GM21381 (cell line): ENCODE measurements around the gene NIT1.

Experiments used
- ATAC-seq: cut with Tn5 transposase; IDR thresholded peaks from one replicate; pipeline ENCODE4 v1.9.1; 2021; ENCODE audit warnings: mild to moderate bottlenecking, moderate library complexity; ENCODE audit not compliant: unreplicated experiment

NIT1 gene, protein sequence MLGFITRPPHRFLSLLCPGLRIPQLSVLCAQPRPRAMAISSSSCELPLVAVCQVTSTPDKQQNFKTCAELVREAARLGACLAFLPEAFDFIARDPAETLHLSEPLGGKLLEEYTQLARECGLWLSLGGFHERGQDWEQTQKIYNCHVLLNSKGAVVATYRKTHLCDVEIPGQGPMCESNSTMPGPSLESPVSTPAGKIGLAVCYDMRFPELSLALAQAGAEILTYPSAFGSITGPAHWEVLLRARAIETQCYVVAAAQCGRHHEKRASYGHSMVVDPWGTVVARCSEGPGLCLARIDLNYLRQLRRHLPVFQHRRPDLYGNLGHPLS

DNA sequence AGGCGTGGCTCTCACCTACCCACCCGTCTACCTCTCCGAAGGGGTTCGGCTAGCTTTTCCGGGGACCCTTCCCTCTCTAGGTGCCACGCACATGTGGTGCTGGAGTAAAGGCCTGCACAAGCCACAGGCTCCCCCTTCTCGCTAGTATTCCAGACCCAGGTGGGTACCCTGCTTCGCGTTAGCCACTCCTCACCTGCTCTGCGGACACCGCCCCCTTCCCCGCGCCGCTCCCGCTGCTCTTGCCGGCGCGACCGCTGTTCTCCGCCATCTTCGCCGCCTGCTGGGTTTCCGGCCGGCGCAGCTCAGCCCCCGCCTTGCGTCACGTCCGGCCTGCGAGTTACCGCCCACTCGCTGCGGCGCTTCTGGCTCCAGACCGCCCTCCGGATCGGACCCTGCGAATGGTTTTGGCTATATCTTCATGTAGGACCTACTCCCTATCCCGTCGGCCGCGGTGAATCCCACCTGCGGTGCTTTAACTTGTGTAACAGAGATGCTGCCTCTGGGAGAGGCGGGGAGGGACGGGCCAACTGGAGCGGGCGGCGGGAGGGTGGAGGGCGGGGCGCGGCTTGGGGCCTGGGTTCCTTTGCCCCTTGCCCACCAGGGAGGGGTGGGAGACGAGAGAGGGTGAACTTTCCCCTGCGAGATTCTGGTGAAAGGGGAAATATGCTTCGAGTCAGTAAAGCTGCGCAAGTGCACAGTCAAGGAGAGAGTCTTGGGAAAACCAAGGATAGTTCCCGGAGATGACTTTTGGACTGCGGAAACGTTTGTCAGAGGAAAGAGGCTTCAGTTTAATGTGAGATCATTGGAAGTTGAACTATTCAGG, at the start of gene NIT1, which contains the start of gene PFDN2:
Gene NIT1 (plus strand): TSS at position 347 of the 823 bp plus-strand sequence. CDS start 72 bp downstream, at position 419.
Gene PFDN2 (minus strand): TSS at position 279 of the 823 bp plus-strand sequence. CDS start 11 bp downstream, at position 268.
- peak; percentile 82 for ATAC-seq

DNA sequence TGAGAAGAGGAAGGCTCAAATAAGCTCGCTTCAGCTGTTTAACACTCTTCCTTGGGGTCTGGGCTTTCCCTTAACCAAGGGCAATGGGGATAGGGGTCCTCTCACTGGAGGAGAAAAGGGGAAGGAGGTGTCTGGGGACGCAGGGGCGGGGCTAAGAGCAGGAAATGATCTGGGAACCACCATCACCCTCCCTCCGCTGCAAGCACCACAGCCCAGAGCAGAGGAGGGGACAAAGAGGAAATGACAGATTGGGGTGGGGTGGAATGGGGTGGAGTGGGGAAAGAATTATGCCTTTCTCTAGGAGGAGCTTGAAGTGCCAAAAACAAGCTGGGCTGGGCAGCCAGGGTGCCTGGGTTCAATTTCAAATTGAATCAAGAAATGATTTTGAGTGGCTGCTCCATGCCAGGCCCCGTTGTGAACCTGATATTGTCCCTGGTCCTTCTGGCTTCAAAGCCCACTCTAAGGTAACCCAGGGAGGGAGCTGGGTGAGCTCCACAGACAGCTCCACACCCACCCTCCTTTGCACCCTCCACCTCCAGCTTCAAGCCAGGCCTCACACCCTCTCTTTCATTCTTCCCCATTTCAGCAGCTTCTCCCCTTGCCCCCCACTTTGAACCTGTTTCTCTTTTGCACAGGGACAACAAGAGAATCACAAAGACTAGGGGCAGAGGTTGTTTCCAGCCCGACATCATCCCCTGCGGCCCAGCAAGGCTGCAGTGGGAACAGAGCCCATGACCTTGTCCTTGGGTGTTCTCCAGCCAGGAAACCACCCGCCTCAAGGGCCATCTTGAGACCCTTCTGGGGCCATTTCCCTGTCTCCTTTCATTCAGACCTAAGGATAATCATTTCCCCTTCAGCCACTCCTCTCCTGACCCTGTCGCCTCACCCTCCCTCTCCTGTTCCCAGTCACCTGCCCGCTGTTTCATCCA, 49.3 kb upstream of the NIT1 start:
- peak; percentile 49 for ATAC-seq

DNA sequence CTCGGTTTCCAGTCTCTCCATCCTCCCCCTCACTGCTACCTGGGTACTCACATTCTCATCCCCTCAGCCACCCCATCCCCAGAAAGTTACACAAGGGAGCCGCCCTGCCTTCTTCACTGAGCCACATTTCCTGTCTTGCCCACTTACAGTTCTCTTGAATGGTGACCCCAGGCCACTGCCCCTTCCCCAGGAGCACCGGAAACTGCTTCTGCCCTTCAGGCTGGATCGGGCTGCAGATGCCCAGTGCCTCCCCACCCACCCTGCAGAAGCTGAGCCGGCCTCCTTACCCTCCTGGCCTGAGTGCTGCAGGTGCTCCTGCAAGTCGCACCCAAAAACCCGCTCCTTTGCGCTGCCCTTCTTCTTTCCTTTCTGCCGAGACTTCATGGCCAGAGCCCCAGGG, 48.7 kb upstream of the NIT1 start:
- peak; percentile 5 for ATAC-seq

DNA sequence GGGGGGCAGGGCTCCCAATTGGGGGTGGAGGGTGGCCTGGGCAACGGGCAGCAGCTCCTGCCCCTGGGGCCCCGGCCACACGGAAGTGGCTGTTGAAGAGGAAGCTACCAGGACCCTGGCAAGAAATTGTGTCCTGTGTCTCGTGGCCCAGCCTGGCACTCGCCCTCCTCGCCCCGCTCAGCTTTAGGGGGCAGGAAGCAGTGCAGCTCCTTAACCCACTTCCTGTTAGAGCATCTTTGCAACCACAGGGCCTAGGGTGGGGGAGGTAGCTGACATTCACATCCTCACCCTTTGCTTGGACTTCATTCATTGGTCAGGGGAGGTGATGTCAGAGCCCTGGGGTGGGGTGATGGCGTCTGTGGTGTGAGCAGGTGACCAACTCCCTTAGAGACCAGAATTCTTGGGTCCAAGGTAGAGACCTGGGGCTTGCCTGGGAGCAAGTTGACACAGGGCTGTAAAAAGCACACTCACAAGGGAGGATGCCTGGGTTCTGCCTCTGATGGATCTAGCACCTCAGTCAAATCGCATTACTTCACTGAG, 48.1 kb upstream of the NIT1 start, which contains the start of gene ARHGAP30:
Gene ARHGAP30 (minus strand): TSS at position 161 of the 540 bp plus-strand sequence. CDS start 267 bp downstream, outside the sequence.
- peak; percentile 82 for ATAC-seq

DNA sequence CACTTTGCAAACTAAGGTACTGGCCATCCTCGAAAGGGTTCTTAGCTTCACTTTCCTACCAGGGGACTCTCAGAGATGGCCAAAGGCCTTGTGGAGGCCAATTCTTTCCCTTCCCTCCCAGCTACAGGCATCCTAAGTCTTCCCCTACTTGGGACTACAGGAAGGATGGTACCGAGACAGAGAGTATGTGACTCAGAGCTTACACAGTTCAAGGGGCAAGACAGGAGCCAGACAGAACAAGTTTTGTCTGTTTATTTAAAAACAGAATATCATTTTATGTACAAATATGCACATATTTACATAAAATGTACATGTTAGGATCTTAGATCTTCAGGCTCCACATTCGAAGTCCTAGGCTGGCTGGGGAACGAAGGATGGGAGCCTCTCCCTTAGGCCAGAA, 47.1 kb upstream of the NIT1 start:
- no peak for ATAC-seq

DNA sequence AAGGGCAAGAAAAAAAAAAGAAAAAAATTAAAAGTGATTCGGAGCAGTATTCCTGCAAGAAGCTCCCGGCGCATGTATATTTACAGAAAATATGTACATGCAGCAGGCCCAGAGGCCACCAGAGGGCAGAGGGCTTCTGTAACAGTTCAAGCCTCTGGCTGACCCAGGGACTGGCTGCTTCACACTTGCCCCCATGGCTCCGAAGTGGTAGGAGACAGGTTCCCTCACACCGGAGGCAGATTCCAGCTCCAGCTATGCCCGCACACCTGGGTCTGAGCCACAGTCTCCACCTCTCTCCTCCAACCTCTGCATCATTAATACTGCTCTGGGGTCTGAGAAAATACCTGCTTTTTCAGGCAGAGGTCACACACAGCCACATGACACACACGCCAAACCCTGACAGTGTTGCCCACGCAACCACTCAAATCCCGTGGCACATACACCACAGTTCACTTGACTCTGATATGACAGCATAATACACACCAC, 46.0 kb upstream of the NIT1 start:
- no peak for ATAC-seq

DNA sequence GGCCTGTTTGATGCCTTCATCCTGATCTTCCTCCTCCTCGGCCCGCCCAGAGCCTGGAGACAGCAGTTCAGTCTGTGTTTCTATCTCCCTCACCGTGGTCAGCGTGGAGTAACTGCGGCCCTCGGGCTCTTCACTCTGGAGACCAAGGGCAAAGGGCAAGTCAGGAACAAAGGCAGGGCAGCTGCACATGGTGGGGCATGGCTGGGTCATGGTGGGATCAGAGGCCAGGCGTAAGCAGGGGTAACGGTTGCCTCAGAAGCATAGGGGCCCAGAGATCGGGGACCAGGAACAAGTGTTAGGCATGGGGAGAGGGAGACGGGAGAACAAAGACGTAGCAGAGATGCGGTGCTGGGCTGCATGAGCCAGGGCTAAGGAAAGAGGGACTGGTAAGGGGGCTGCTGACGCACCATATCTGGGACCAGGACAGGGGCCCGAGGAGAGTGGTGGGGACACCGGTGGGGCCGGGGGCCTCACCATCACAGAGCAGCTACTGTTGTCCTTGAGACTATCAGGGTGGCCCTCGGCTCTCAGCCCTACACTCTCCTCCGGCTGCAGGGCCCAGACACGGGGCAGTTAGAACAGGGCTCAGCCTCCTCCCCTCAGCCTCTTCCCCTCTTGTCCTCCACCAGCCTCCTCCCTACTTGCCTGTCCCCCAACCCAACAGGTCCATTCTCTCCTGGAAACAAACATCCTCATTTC, 45.0 kb upstream of the NIT1 start:
- no peak for ATAC-seq

DNA sequence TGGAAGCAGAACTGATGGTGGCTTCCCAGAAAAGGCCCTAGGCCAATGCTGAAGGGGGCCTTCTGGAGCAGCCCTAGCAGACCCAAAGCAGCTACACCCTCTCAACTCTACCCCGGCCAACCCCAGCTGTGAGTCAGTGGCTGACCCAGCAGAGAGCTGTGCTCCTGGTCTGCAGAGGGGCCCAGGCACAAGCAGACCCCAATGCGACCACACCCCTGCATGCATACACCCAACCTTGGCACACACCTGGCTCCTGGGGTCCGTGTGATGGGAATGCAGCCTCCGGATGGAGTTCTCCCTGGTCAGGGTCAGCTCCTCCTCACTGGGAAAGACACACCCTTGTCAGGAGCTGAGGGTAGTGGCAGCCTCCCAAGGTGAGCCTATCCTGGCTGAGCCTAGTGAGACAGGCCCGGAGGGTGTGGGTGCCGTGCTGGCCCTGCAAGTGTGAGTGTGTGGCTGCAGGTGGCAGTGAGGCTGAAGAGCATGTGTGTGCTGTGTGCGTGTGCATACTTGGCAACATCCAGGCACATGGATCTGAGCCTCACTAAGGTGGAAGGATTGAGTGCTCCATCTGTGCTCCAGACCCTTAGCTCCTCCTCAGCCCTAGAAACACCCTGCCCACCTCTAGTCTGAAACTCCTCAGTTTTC, 44.3 kb upstream of the NIT1 start:
- ATAC-seq, result no peak

DNA sequence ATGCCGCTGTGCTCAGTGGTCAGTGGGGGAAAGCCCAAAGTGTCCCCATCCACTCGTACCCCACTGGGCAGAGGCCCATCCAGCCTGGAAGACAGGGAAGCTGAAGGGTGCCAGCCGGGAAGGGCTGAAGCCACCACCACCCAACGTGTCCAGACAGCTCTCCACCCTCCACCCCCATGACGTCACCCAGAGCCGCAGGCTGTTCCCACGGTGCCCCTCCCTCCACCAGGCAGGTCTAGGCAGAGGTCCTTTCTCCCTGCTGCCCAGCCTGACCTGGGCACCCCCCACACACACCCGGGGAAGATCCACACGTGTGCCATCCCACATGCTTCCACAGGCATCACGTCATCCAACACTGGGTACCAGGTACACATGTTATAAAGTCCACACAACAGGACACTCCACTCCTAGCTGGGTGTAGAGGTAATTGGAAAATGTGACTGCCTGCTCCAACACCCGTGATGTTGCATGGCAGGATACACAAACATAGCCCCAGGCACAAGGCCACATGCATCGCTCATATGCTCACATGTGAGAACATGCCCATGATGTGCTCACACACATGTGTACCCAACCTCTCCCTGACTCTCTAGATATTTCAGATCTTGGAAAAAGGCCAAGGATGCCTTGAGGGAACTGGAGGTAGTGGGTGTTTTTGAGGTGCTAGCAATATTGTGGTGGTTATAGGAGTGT, 43.1 kb upstream of the NIT1 start:
- no peak for ATAC-seq

DNA sequence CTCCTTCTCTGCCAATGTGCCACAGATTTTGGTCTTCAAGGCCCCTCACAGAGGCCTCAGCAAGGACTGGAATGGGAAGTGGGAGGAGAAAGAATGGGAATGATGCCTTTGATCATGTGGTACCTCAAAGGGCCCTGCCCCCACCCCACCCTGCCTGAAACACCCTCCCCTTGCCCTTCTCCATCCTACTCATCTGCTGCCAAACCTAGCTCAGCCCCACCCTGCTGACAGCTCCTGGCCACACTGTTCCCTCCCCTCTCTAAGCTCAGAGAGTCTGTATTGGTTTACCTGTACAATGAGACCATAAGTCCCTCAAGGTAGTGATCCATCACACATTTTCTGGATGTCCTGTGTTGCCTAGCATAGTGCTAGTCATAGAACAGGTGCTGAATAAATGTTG, 41.5 kb upstream of the NIT1 start:
- ATAC-seq, result no peak

DNA sequence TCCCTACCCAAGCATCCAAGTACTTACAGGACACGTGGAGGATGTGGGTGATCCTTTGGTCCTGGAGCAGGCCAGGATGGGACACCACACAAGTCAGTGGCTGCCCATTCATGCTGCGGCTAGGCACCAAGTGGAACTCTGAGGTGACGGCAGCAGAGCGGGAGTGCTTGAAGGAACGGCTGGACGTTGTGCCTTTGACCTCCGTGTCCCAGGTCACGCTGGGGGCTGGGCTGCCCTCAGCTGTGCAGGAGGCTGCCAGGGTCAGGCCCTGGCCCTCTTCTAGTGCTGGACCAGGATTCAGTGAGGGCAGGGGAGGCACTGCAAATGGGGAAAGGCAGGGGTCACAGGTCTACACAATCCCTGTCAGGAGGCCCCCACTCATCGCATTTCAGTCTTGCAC, 40.5 kb upstream of the NIT1 start:
- no peak for ATAC-seq

DNA sequence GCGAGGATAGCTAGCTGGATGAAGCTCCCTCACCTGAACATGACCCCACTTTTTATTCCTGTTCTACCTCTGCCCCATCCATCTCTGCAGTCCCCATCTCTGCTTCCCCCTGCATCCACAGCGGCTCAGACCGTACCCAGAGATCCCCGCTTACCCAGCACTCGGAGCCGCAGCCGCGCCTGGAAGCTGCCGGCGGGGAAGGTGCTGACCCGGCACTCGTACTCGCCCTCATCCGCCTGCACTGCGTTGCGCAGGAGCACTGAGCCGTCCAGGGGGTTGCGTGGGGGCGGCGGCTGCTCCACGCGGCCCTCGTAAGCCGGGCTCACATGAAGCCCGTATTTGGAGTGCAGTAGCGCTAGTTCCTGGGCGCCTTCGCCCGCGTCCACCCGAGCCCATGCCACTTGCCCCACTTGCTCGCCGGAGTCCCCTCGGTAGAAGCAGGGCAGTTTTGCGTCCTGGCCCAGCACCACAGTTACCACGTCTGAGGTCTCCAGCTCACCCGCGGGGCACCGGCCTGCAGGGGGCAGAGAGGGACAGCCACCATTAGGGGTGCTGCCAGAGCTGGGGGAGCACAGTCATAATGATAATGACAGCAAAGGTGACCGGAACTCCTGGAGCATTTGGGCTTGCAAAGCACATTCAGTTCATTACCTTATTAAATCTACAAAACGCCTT, 38.3 kb upstream of the NIT1 start:
- no peak for ATAC-seq

DNA sequence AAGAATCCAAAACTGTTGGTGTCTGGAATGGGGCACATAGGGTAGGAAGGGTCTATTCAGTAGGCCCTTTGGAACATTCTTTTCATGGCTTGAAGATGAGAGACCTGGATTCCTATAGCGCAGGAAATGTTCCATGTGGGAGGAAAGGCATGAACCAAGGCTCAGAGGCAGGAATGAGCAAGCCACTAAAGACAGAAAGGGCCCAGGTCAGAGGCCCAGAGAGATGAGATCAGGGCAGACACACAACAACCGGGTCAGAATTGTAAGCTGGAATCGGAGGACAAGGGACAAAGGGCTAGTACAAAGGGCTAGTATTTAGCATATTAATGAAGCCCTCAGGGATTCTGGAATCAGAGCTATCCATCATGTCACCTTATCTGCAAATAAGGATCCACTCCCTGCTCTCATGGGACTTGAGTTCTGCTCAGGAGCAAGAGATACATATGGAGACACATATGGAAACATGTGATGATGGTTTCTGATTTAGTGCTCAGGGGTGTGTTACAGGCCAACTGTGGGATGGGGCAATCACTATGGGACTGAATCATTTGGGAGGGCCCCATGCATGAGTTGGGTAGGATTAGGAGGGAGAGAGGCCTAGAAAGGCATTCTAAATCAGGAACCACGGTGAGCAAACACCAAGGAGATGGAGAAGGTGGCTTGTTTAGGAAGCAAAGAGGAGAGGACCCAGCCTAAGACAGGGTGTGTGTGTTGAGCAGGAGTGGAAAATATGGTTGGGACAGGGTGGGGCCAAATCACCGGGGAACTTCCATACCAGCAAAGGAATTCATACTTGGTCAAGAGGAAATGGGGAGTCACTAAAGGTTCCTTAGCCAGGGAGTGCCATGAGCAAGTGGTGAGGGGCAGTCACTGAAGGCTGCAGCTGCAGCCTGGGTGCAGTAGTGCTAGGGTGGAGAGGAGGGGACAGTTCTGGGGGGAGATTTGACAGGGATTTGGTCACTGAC, 37.2 kb upstream of the NIT1 start:
- ATAC-seq, result no peak

DNA sequence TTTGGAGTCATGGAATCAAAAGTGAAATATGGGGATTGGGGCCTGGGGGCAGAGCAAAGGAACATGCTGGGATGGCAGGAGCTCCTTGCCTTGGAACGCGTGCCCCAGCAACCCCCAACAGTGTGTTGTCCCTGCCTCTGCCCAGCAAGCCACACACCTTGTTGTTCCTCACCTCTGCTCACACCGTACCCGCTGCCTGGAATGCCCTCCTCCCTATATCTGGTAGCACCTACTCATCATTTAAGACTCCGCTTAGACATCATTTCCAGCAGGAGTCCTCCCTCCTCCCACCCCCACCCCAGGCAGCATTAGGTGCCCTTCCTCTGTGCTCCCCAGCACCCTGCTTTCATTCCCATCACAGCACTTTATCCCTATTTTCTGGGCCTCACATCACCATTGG, 36.4 kb upstream of the NIT1 start:
- ATAC-seq, result no peak

DNA sequence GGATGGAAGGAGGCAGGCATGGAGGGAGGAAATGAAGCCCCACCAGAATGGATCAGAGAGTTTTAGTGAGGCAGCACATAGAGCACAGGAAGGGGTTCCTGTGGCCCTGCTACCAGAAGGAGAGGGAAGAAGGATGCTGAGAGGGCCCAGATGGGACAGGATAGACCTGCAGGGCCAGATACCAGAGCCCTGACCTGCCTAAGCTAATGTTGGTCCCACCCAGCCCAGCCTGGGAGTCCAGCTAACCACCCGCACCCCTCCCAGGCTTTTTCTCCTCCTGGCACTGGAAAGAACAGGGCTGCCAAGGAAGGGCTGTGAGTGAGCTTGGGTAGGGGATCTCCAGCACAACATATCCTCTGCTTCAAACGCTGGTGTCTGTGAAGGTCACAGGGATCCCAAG, 35.4 kb upstream of the NIT1 start:
- no peak for ATAC-seq

DNA sequence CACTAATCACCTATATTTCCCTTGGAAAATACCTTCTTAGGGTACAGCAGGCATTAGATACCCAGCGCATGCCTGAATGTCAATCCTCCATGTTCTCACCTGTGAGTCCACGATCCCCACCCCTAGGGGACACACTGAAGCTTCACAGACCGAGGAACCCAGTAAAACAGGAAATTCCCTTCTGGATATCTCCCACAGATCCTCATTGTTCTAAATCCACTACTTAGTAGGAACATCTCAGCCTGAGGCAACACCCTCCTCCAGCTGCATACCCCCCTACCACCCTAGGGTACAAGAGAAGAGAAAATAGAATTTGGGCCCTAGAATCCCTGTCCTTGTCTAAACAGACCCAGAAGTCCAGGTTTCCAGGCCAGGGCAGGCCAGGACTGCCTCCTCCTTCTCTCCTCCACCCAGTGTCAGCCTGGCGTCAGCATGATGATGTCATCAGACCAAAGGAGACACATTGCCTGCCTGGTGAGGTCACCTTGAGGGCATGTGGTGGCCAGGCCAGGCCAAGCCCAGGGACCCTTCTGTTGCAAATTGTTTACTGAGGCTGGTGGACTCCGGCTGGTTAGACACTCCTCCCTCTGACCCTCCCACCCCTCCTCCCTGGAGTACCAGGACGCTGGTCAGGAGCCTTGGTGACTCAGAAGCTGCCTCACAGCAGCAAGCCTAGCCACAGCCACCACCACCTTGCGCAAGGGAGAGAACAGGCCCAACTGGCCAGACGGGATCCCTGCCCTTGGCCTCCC, 34.7 kb upstream of the NIT1 start:
- ATAC-seq, result no peak
